Colonic mucosa (tissue), 4 donors: ENCODE measurements around the gene BIN2. TPM values are rescaled to one million over a fixed set of nuclear protein-coding genes. Genes with fewer than 3 reads are reported as not detected.
A peak's percentile ranks its signal among the peaks of the same experiment; 100 is the strongest.

ENCODE experiments used
- DNase-seq: peaks from one replicate; pipeline ENCODE4 v3.0.0-alpha.2; 2020
- H3K27ac ChIP-seq: fragments of 200-600 bp; one replicate; pipeline ENCODE4 v1.8.0; 2021
- H3K27me3 ChIP-seq: fragments of 200-600 bp; one replicate; pipeline ENCODE4 v1.8.0; 2021
- H3K36me3 ChIP-seq: fragments of 200-600 bp; one replicate; pipeline ENCODE4 v1.8.0; 2021
- H3K4me1 ChIP-seq: fragments of 200-600 bp; one replicate; pipeline ENCODE4 v1.8.0; 2021; ENCODE audit warnings: mild to moderate bottlenecking
- H3K4me3 ChIP-seq: fragments of 200-600 bp; one replicate; pipeline ENCODE4 v1.8.0; 2021
- H3K9ac ChIP-seq, 2 donors: one replicate each; pipeline ENCODE4 v1.7.0; 2013; ENCODE audit warnings: control low read depth in 2 of 2, low read depth in 2 of 2, low read length in 2 of 2
- H3K9me3 ChIP-seq: fragments of 200-600 bp; one replicate; pipeline ENCODE4 v1.8.0; 2021
- intact Hi-C: fragments of 100-400 bp; cut with DNase I; formaldehyde crosslinking; loops from one replicate; pipeline ENCODE4 v1.14.1; 2022
- total RNA-seq, 2 donors: library from RNA; stranded (reverse); fragmentation: NEBNext Ultra II Directional in 1 of 2; extraction: Animal tissue kit (Norgen Biotek cat#: 25700) in 1 of 2; gene quantifications; one replicate each; pipeline ENCODE4 v1.2.1, GENCODE V29; 2021
- TF ChIP-seq, protein P1 (sequence below): fragments of 200-600 bp; IDR thresholded peaks from one replicate; pipeline ENCODE4 v1.8.0; 2022; ENCODE audit warnings: antibody characterized with exemption, mild to moderate bottlenecking
- donor health status: healthy.
- donor health status: DM: no; HTN: no; CAD: no.
- donor health status: DM: no; HTN: no; CAD: no.

The BIN2 gene
- total RNA-seq, 2 donors from 2014 or later, result 6.7 to 6.8 TPM

DNA sequence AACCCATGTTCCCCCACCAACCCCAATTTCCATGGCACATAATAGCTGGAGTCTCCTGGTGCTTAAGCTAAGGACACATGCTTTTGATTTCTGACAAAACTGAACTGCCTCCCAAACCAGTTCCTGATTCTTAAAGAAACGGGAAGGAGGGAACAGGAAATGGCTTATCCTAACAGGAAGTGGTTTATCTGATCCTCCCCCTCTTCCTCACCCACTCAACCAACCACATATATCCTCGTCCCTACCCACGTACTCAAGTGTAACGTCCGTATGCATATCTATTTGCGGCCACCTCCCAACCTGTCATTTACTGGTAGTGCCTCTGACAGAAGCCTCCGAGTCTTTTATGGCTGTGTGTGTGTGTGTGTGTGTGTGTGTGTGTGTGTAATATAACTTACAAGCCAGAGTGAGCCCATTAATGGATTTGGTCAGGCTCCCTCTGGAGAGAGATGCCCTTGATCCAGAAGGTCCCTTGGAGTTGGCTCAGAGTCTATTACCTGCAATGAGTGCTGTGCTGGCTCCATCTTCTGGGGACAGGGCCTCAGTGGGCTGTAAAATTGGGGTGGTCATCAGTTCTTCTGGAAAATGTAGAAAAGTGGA, 77.6 kb downstream of the BIN2 start:
- peak; percentile 42 for DNase-seq

DNA sequence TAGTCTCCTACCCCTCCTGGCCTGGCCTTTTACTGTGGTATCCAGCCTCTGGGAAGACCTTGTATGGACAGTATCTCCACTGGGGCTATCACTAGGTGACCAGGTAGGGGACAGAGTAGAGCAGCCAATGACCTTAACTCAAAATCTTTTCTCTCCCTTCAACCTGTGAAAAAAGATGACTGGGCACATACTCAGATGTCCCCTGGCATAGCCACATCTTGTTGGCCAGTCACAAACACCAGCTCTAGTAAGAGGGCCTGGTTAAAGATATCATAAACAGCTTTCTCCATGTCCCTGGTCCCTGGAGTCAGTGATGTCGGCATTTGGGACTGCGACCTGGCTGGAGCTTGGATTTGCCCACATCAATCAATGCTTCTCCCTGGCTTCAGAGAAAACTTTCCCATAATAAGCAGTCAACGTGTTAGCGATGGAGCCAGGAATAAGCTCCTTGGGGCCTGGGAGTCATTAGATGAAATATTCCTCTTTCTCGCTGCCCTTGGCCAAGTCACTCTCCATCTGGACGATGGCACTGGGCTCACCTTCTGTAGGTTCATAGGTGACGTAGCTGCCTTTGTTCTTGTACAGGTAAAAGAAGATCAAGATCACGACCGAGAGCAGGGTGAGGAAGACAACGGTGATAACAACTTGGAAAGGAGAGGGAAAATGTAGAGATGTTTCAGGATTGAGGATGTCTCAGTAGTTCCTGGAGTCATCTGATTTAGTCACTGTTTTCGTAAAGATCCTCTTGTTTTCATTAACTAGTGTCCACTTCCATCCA, 78.3 kb downstream of the BIN2 start:
- intact Hi-C loops, result no loop called here
- no peaks in the 10 kb centered on the region for H3K9me3 ChIP-seq
- DNase-seq, result no peak
- peaks cover 1% of the 10 kb centered on the region for H3K4me1 ChIP-seq
- H3K9ac ChIP-seq, result peak overlapping the region in 1 of 2 donors; percentile 31
- H3K27me3 ChIP-seq, result no peaks in the 10 kb centered on the region
- TF ChIP-seq, protein P1, sequence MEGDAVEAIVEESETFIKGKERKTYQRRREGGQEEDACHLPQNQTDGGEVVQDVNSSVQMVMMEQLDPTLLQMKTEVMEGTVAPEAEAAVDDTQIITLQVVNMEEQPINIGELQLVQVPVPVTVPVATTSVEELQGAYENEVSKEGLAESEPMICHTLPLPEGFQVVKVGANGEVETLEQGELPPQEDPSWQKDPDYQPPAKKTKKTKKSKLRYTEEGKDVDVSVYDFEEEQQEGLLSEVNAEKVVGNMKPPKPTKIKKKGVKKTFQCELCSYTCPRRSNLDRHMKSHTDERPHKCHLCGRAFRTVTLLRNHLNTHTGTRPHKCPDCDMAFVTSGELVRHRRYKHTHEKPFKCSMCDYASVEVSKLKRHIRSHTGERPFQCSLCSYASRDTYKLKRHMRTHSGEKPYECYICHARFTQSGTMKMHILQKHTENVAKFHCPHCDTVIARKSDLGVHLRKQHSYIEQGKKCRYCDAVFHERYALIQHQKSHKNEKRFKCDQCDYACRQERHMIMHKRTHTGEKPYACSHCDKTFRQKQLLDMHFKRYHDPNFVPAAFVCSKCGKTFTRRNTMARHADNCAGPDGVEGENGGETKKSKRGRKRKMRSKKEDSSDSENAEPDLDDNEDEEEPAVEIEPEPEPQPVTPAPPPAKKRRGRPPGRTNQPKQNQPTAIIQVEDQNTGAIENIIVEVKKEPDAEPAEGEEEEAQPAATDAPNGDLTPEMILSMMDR, result no peak
- no peak overlapping the region for H3K27ac ChIP-seq
- peaks cover 14% of the 10 kb centered on the region for H3K36me3 ChIP-seq
- H3K4me3 ChIP-seq, result no peak overlapping the region

More for the DNA sequence above, 77.6 kb downstream of the BIN2 start:
- Histone ChIP-seq H3K36me3 (peaks cover 7% of the 10 kb centered on the region), H3K27ac (no peak overlapping the region), H3K27me3 (no peaks in the 10 kb centered on the region), H3K9ac (peak overlapping the region in 1 of 2 donors; percentile 31), H3K9me3 (no peaks in the 10 kb centered on the region), H3K4me1 (no peaks in the 10 kb centered on the region), H3K4me3 (no peak overlapping the region)
- TF ChIP-seq, protein P1, result no peak
- intact Hi-C loops, result no loop called here

DNA sequence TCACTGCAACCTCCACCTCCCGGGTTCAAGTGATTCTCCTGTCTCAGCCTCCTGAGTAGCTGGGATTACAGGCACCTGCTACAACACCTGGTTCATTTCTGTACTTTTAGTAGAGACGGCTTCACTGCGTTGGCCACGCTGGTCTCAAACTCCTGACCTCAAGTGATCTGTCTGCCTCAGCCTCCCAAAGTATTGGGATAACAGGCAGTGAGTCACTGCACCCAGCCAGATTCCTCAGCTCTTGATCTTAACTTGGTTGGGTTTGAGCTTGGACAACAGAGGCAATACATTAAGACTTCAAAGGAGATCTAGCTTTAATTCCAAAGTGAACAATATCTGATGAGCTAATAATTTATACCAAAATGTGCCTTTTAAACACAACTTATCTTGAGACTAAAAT, 79.7 kb downstream of the BIN2 start:
- H3K4me1 ChIP-seq, result peaks cover 11% of the 10 kb centered on the region
- intact Hi-C loops, result no loop called here
- TF ChIP-seq, protein P1, result no peak

DNA sequence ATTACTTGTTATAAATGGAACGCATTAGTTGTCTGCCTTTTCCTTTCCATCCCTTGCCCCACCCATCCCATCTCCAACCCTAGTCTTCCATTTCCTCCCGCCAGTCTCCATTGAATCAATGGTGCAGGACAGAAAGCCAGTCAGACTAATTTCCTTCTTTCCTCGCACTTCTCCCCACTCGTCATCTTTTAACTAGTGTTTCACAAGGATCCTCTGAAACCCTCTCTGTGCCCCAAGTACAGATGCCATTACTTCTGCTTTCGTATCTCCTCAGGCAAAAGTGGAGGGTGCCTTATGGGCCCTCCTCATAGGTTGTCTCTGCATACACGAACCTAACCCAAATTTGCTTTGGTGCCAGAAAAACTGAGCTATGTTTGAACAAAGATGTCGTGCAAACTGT, 81.1 kb downstream of the BIN2 start:
- peaks cover 11% of the 10 kb centered on the region for H3K4me1 ChIP-seq
- peaks cover 19% of the 10 kb centered on the region for H3K36me3 ChIP-seq
- intact Hi-C loops, result no loop called here
- H3K9me3 ChIP-seq, result no peaks in the 10 kb centered on the region
- H3K27me3 ChIP-seq, result no peaks in the 10 kb centered on the region
- no peak overlapping the region for H3K9ac ChIP-seq
- TF ChIP-seq, protein P1, result no peak
- DNase-seq, result no peak
- H3K27ac ChIP-seq, result no peak overlapping the region
- no peak overlapping the region for H3K4me3 ChIP-seq

More for the DNA sequence above, 79.7 kb downstream of the BIN2 start:
- H3K27me3 ChIP-seq, result no peaks in the 10 kb centered on the region
- no peak for DNase-seq
- no peak overlapping the region for H3K4me3 ChIP-seq
- peaks cover 19% of the 10 kb centered on the region for H3K36me3 ChIP-seq
- no peak overlapping the region for H3K9ac ChIP-seq
- H3K9me3 ChIP-seq, result no peaks in the 10 kb centered on the region
- no peak overlapping the region for H3K27ac ChIP-seq

DNA sequence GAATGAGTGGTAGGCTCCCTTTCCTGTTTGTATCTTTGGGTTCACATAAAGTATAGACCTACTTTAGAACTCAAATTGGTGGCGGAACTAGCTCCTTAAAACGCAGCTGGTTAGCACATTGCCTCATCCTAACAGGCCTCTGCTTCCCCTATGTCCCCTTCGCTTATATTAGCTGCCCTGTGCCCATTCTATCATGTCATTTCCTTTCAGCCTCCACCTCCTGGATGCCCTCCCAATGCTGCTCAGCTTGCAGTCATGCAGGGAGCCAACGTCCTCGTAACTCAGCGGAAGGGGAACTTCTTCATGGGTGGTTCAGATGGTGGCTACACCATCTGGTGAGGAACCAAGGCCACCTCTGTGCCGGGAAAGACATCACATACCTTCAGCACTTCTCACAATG, 81.9 kb downstream of the BIN2 start:
- Histone ChIP-seq H3K9me3 (no peaks in the 10 kb centered on the region), H3K9ac (no peak overlapping the region), H3K27me3 (no peaks in the 10 kb centered on the region), H3K36me3 (peaks cover 19% of the 10 kb centered on the region), H3K4me1 (peaks cover 11% of the 10 kb centered on the region), H3K27ac (no peak overlapping the region), H3K4me3 (no peak overlapping the region)
- DNase-seq, result no peak
- TF ChIP-seq, protein P1, result no peak
- intact Hi-C loops, result no loop called here
